Mammary epithelial cell (primary cell): ENCODE results near the gene CCDC178.

Source experiments
- CTCF ChIP-seq, 2 donors: IDR thresholded peaks in 1 of 2; conservative IDR thresholded peaks in 1 of 2; 2 replicates each; pipeline ENCODE4 v1.5.1; 2011 to 2012; ENCODE audit warnings: inconsistent platforms in 2 of 2, low read length in 2 of 2, mild to moderate bottlenecking in 2 of 2, control low read depth in 1 of 2, low read depth in 1 of 2; ENCODE audit not compliant: insufficient read depth in 1 of 2; ENCODE audit errors: extremely low read depth in 1 of 2
- EZH2 ChIP-seq: IDR thresholded peaks from 2 replicates; pipeline ENCODE4 v1.6.1; 2012; ENCODE audit warnings: low read length, inconsistent platforms, borderline replicate concordance

GRCh38 chr18:32906506-32907310, 533.8 kb downstream of the CCDC178 start:
- TF ChIP-seq CTCF (conservative IDR thresholded peaks at IDR 0.05 in 1 of 2, IDR thresholded peaks at IDR 0.05 in 1 of 2; ENCODE audit: extremely low read depth in 1 of 2, insufficient read depth in 1 of 2, low read depth in 1 of 2, low read length in 2 of 2) (no peak), EZH2 (no peak)
